GM23338 (cell line): Measurements from ENCODE around the gene SELENOF. TPM values are rescaled to one million over a fixed set of nuclear protein-coding genes. Genes with fewer than 3 reads are reported as not detected.

Experiments
- ATAC-seq: fragments of 200-7000 bp; cut with Tn5 transposase; 3 replicates; pipeline ENCODE4 v1.9.1; 2020
- DNase-seq: peaks from one replicate; pipeline ENCODE4 v3.0.0-alpha.2; 2015; ENCODE audit warnings: low spot score
- H2AFZ ChIP-seq: fragments of 200-600 bp; sonication (generic); 2 replicates; pipeline ENCODE4 v1.8.0; 2016; ENCODE audit warnings: antibody characterized with exemption, mild to moderate bottlenecking, moderate library complexity
- H3F3A ChIP-seq: fragments of 200-600 bp; sonication (generic); replicated peaks from 2 replicates; pipeline ENCODE4 v1.8.0; 2017; ENCODE audit warnings: antibody characterized with exemption, mixed run types, low read depth
- H3K27ac ChIP-seq: fragments of 200-600 bp; sonication (generic); 2 replicates; pipeline ENCODE4 v1.6.1; 2016; ENCODE audit warnings: low read depth
- H3K27me3 ChIP-seq: fragments of 200-600 bp; sonication (generic); 2 replicates; pipeline ENCODE4 v1.8.0; 2016; ENCODE audit warnings: mild to moderate bottlenecking, mixed run types, moderate library complexity; ENCODE audit not compliant: insufficient read depth
- H3K36me3 ChIP-seq: fragments of 200-600 bp; sonication (generic); 2 replicates; pipeline ENCODE4 v1.8.0; 2016; ENCODE audit warnings: mild to moderate bottlenecking; ENCODE audit not compliant: insufficient read depth
- H3K4me1 ChIP-seq: fragments of 200-600 bp; sonication (generic); 2 replicates; pipeline ENCODE4 v1.8.0; 2016; ENCODE audit warnings: mild to moderate bottlenecking, moderate library complexity; ENCODE audit not compliant: insufficient read depth
- H3K4me2 ChIP-seq: fragments of 200-600 bp; sonication (generic); 2 replicates; pipeline ENCODE4 v1.7.1; 2017; ENCODE audit warnings: mixed run types
- H3K4me3 ChIP-seq: fragments of 200-600 bp; sonication (generic); 2 replicates; pipeline ENCODE4 v1.6.1; 2016; ENCODE audit warnings: mixed run types
- H3K79me2 ChIP-seq: fragments of 200-600 bp; sonication (generic); replicated peaks from 2 replicates; pipeline ENCODE4 v1.8.0; 2017; ENCODE audit warnings: mild to moderate bottlenecking; ENCODE audit not compliant: insufficient read depth
- H3K9me2 ChIP-seq: fragments of 200-600 bp; sonication (generic); 2 replicates; pipeline ENCODE4 v1.8.0; 2017; ENCODE audit not compliant: insufficient read depth
- H4K20me1 ChIP-seq: fragments of 200-600 bp; sonication (generic); replicated peaks from 2 replicates; pipeline ENCODE4 v1.8.0; 2017; ENCODE audit warnings: mild to moderate bottlenecking; ENCODE audit not compliant: insufficient read depth
- H3K27ac Mint-ChIP-seq: 2 replicates; pipeline ENCODE4 v1.8.0; 2020; ENCODE audit warnings: inconsistent platforms, mild to moderate bottlenecking, moderate library complexity, mixed read lengths
- H3K27me3 Mint-ChIP-seq: 3 replicates; pipeline ENCODE4 v1.8.0; 2022; ENCODE audit warnings: low read depth, mild to moderate bottlenecking, moderate library complexity, mixed read lengths, inconsistent platforms; ENCODE audit not compliant: insufficient read depth, poor library complexity
- H3K36me3 Mint-ChIP-seq: 3 replicates; pipeline ENCODE4 v1.8.0; 2021; ENCODE audit warnings: low read depth, mild to moderate bottlenecking, inconsistent platforms, moderate library complexity, mixed read lengths
- H3K4me1 Mint-ChIP-seq: 3 replicates; pipeline ENCODE4 v1.8.0; 2020; ENCODE audit warnings: mild to moderate bottlenecking, inconsistent platforms, mixed read lengths
- H3K4me3 Mint-ChIP-seq: 3 replicates; pipeline ENCODE4 v1.8.0; 2021; ENCODE audit warnings: moderate library complexity, mild to moderate bottlenecking, inconsistent platforms, mixed read lengths
- H3K9me3 Mint-ChIP-seq: 3 replicates; pipeline ENCODE4 v1.8.0; 2020; ENCODE audit warnings: moderate library complexity, mild to moderate bottlenecking, inconsistent platforms, mixed read lengths
- ETS1 ChIP-seq: IDR thresholded peaks from 2 replicates; pipeline ENCODE4 v1.6.1; 2016; ENCODE audit warnings: antibody characterized with exemption
- JUNB ChIP-seq: IDR thresholded peaks from one replicate; pipeline ENCODE4 v1.6.1; 2016; ENCODE audit warnings: antibody characterized with exemption; ENCODE audit not compliant: unreplicated experiment
- REST ChIP-seq: IDR thresholded peaks from one replicate; pipeline ENCODE4 v1.6.1; 2018; ENCODE audit warnings: antibody characterized with exemption; ENCODE audit not compliant: unreplicated experiment
- ZNF462 ChIP-seq: fragments of 250-450 bp; sonication (Bioruptor Pico); IDR thresholded peaks from 2 replicates; pipeline ENCODE4 v1.5.0; 2020; ENCODE audit warnings: mild to moderate bottlenecking, moderate library complexity
- polyA plus RNA-seq: library from polyadenylated mRNA; unstranded; fragments of >200 nt; fragmentation: Nextera tagmentation; extraction: Ambion mirVana; gene quantifications from 2 replicates; pipeline ENCODE4 v1.2.1, GENCODE V29; 2016
- total RNA-seq: library from RNA; depleted of rRNA; stranded (reverse); fragments of >200 nt; shearing (Covaris generic); gene quantifications from 2 replicates; pipeline ENCODE4 v1.2.3, GENCODE V29; 2014

SELENOF gene
- total and polyA plus RNA-seq, 2 experiments from 2014 or later: 113 to 142 TPM

- TF ChIP-seq ETS1: no peak
Measured at GRCh38 chr1:86829321-86829720, 84.6 kb downstream of the SELENOF start (continued).

- H3K79me2 ChIP-seq: no peaks in the 10 kb centered on the region
- no peaks in the 10 kb centered on the region for H3K9me2 ChIP-seq
- no peaks in the 10 kb centered on the region; the same call in 2 of the 3 replicates for H3K9me3 Mint-ChIP-seq
- no peaks in the 10 kb centered on the region for H3K36me3 ChIP-seq
- DNase-seq (no peak), ATAC-seq (no peak)
- H3K27ac Mint-ChIP-seq: peak overlapping the region; percentile 79
- H3K4me3 ChIP-seq: no peak overlapping the region
- H2AFZ ChIP-seq: 0 out of 2 replicates have a peak overlapping the region, but pooled peaks have one; percentile 28
- H3K4me2 ChIP-seq: no peak overlapping the region
- peaks cover 9% of the 10 kb centered on the region for H3K27me3 Mint-ChIP-seq
- H4K20me1 ChIP-seq: no peaks in the 10 kb centered on the region
- no peak overlapping the region for H3K27ac ChIP-seq
- H3K4me1 ChIP-seq: no peaks in the 10 kb centered on the region
- no peaks in the 10 kb centered on the region for H3K27me3 ChIP-seq
- H3K4me1 Mint-ChIP-seq: peaks cover 11% of the 10 kb centered on the region; the same call in 2 of the 3 replicates
- no peaks in the 10 kb centered on the region for H3K36me3 Mint-ChIP-seq
- no peak for TF ChIP-seq ZNF462 (CRISPR knock-in tag)
- TF ChIP-seq REST: no peak
- no peak for TF ChIP-seq JUNB
- H3K4me3 Mint-ChIP-seq: no peak overlapping the region
- H3F3A ChIP-seq: no peaks in the 10 kb centered on the region
Measured at GRCh38 chr1:86828024-86828423, 85.9 kb downstream of the SELENOF start.
